ACHN (cell line): Measurements from ENCODE around the gene BBOF1.
"Not testable (repeated sequence)": the region's sequence is repeated elsewhere in the genome, so short reads cannot be mapped to it uniquely, and the experiment has no call there.

Experiments
- DNase-seq: peaks from one replicate; pipeline ENCODE4 v3.0.0-alpha.2; 2015
- in situ Hi-C: cut with HindIII; loops from 2 replicates; pipeline ENCODE4 v1.10.0; 2017; ENCODE audit warnings: low sequenced_read_pairs, low pct_ligation_motif_present, low pct_unique_long_range_greater_than_20kb

The BBOF1 gene, protein sequence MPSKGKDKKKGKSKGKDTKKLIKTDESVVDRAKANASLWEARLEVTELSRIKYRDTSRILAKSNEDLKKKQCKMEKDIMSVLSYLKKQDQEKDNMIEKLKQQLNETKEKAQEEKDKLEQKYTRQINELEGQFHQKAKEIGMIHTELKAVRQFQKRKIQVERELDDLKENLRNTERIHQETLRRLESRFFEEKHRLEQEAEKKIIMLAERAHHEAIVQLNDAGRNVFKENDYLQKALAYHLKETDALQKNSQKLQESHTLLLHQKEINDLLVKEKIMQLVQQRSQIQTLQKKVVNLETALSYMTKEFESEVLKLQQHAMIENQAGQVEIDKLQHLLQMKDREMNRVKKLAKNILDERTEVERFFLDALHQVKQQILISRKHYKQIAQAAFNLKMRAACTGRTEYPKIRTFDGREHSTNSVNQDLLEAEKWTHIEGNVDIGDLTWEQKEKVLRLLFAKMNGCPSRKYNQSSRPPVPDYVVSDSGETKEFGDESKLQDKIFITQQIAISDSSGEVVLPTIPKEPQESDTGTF

DNA sequence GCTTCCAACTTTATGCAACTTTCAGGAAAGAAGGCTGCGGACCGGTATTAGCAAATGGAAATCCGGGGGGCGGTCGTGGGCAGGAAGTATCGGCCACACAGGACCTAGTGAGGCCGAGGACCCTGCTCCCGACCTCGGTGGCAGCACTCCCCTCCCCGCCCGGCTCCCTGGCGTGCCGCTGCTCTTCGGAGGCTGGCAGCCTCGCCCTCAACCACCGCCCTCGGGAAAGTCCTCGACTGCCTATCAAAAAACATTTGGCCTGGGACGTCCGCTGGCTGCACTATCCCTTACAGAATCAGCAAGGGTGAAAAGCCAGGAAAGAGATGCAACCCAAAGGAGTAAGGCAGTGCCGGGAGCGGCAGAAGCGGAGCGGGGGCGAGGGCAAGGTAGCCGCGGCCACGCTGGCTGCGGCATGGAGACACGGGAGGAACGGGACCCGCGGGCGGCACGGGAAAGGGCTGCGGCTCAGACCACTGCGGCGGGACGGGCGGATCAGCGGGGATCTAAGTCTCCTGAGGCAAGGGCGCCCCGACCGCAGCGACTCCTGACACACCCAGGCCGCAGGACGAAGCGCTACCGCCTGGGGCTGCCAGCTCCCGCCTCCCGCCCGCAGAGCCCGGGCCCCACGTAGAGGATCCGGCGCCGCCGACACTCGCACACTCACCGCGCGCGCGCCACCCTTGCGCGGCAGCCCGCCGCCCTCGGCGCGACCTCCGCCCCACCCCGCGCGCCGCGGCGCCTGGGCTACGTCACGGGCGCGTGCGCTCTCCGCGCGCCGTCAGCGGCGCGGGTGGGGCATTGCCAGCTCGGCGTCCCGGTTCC, at the start of gene BBOF1, which contains the start of gene ENTPD5:
BBOF1 (plus strand) TSS at position 764 of the 822 bp plus-strand sequence. CDS start 130 bp downstream, outside the sequence.
ENTPD5 (minus strand) TSS at position 703 of the 822 bp plus-strand sequence. CDS start 31,186 bp downstream, outside the sequence.
- in situ Hi-C loops: no loop called here
- DNase-seq: peak; percentile 88

DNA sequence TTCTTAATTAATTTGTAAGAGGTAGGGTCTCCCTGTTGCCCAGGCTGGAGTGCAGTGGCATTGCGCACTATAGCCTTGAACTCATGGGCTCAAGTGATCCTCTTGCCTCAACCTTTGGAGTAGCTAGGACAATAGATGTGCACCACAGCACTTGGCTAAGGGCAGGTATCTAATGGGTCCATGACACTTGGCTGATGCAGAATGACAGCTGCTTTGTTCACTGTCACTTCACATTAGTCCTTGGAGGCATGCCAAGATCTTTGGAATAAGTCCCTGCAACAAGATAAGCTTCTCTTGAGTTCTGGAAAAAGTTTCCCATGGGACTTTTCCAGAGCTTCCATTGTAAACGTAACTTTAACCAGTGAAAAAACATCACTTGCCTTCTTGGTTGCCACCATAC, 45.7 kb upstream of the BBOF1 start:
- no peak for DNase-seq
- in situ Hi-C loops: no loop called here

DNA sequence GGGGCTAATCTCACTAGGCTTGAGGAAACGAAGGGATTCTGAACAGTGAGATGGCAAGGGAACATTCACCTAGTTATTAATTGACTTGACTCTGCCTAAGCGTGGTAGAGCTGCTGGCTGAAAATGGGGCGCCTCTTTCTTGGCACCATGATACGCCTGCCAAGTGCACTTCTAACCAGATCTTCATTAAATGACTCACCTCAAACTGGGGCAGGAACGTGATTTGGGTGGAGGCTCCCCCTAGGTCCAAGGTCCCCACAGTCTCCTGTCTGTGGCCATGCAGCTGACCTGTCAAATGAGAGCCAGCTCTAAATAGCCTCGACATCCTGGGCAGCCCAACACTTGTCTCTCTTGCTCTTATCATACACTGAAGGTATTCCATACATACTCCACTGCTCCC, 43.0 kb upstream of the BBOF1 start:
- DNase-seq: peak; percentile 5
- in situ Hi-C loops: no loop called here

DNA sequence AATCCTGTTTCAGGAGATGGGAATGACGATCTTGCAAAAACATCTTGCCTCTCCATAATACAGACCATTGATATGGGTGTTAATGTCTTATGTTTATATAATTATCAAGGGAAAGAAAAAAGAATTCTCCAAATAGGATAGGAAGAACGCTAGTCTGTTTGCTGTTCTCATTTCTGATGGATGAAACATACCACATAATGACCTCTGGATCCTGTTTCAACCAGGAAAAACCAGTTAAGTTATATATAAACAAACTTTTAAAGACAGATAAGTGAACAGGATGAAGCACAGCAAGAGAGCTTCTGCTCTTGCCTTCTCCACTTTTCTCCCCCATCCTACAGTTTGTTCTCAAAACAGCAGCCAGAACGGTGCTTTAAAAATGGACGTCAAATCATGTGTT, 41.3 kb upstream of the BBOF1 start:
- no peak for DNase-seq
- in situ Hi-C loops: no loop called here

DNA sequence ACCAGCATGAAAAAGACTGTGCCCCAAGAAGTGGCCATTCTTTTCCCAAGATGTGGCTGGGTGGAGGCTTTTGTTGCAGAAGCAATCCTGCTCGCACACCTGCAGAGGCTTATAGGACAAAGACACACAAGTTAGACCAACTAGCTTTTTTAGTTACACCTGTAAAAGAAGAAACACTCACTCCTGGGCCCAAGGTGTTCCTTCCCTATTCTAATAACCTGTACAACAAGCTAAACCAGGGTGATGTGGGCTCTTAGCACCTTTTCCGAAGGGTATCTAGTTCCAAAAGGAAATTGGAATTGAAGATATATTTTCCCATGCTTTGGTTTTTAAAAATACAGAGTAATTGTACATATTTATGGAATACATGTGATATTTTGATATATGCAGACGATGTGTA, 31.1 kb upstream of the BBOF1 start:
- in situ Hi-C loops: no loop called here
- no peak for DNase-seq

DNA sequence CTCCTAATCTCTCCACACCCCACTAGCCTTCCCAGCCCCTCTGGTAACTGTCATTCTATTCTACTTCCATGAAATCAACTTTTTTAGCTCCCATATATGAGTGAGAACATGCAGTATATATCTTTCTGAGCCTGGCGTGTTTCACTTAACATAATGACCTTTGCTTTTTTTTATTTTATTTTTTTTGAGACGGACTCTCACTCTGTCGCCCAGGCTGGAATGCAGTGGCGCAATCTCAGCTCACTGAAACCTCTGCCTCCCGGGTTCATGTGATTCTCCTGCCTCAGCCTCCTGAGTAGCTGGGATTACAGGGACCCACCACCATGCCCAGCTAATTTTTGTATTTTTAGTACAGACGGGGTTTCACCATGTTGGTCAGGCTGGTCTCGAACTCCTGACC, 30.5 kb upstream of the BBOF1 start:
- in situ Hi-C loops, DNase-seq: not testable (repeated sequence)

DNA sequence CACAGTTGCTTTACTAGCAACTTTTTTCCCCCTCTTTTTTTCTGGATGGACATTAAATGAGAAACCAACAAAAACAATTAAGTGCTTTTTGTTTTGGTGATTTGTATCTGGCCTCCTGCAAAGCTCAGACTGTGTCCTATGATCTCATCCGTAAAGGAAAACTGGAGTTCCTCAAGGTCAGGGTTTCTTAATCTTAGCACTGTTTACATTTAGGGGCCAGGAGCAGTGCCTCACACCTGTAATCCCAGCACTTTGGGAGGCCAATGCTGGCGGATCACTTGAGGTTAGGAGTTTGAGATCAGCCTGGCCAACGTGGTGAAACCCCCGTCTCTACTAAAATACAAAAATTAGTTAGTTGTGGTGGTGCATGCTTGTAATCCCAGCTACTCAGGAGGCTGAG, 28.1 kb upstream of the BBOF1 start:
- in situ Hi-C loops: no loop called here
- no peak for DNase-seq

DNA sequence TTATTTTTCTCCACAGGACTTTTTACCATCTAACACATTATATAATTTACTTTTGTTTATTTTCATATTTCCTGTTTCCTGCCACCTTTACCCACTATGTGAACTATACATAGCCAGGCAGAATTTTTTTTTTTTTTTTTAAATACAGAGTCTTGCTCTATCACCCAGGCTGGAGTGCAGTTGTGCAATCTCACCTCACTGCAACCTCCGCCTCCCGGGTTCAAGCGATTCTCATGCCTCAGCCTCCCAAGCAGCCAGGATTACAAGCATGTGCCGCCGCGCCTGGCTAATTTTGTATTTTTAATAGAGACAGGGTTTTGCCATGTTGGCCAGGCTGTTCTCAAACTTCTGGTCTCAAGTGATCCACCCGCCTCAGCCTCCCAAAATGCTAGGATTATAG, 24.2 kb upstream of the BBOF1 start:
- in situ Hi-C loops, DNase-seq: not testable (repeated sequence)

DNA sequence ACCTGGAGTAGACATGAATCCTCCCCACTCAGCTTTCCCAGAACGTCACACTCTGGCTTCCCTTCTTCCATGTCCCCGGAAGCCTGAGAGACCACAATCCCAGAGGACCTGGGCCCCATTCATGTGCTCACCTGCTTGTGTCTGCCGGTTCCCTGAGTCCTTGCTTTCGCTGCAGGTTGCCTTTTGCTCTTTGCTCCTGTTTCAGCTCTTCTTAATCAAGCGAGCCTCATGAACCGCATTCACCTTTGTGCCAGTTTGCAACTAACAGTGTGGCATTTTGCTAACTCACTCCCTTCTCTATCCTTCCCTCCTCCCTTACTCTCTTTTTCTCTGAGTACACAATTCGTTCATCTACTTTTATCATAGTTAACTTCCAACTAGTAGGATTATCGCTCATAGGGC, 23.2 kb upstream of the BBOF1 start:
- no peak for DNase-seq
- in situ Hi-C loops: no loop called here

DNA sequence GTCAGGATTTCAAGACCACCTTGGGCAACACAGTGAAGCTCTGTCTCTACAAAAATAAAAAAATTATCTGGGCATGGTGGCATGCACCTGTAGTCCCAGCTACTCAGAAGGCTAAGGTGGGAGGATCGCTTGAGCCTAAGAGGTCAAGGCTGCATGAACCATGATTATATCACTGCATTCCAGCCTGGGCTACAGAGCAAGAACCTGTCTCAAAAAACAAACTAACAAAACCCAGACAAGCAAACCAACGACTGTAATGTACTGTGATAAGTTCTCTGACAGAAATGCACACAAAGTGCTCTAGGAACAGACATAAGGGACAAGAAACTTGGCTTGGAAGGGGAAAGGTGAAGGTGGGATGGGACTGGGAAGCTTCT, 22.4 kb upstream of the BBOF1 start:
- in situ Hi-C loops: no loop called here
- DNase-seq: no peak

DNA sequence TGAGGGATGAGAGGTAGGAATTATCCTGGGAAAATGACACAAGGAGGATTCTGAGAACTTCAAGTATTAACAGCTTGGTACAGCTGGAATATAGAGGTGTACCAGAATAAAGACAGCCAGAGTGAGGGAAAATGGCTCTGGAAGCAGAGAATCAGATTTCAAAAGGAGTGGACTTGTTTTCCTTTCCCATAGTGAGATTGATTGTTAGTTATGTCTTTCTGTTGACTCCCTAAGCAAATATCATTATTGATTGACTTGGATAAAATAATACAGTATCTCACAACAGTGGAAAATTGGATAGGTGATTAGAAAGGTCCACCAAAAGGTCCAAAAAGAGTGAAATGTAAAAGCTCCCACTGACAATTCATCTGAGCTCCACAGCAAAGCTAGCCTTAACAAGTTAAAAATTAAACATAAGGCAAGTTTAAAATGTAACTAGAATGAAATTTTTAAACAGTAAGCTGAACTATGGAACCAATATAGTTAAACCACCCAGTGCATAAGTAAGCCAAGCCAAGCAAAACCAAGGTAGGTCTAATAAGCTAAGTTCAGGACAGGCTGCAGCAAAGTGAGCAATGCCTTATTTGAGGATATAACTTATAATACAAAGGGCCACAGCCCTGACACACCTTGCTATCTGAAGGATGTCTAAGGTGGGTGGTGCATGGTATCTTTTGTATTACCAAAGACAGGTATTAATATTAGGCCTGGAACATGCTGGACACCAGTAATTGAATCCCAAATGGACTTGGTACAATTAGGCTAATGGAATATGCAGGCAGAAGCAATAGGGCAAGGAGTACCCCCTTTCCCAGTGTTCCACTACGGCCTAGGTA, 21.8 kb upstream of the BBOF1 start:
- in situ Hi-C loops: no loop called here
- peak; percentile 40 for DNase-seq

DNA sequence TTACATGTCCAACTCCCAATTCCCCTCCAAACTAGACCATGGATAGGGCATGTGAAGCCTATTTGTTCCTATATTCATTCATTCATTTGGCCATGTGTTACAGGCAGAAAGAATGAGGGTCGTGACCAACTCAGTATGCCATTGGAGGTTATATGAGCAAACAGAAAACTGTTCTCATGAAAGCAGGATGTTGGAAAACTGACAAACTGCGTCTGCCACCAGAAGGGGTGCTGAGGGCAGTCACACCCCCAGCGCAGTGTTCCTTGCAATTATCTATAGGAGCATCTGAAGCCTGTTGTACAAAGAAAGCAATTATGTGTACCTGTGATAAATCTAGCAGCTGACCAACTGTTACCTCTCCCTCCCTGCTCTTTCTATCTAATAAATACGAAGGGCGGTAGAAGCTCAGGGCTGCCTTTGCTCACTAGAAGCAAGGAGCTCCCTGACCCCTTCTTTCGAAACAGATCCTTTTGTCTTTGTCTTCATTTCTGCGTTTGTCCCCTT, 21.2 kb upstream of the BBOF1 start:
- DNase-seq: no peak
- in situ Hi-C loops: no loop called here

DNA sequence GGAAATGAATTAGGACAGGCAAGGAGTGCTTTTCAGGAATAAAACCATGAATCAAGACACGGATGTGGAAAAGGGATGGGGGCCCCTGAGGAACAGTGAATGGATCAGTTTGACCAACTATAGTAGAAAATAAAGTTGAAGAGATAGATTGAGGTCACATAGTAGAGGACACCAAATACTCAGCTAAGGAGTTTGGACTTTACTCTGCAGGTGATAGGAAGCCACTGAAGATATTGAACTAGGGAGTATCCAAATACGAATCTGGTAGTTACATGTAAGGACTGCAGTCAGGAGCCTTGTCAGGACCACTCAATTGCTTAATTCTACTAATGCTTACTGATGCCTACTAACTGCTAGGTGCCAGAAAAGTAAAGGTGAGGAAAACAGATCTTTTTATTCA, 20.4 kb upstream of the BBOF1 start:
- in situ Hi-C loops: no loop called here

DNA sequence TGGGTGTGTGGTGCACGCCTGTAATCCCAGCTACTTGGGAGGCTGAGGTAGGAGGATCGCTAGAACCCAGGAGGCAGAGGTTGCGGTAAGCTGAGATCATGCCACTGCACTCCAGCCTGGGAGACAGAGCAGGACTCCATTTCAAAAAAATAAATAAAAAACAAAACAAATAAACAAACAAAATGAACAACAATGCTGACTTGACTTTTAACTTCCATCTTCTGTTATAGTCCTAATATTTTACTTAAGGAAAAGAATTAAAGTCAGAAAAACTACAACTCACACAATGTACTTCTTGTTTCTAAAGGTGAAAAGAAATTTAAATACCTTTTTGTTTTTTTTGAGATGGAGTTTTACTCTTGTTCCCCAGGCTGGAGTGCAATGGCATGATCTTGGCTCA, 13.5 kb upstream of the BBOF1 start:
- in situ Hi-C loops, DNase-seq: not testable (repeated sequence)

More for the DNA sequence above, 20.4 kb upstream of the BBOF1 start:
- no peak for DNase-seq

DNA sequence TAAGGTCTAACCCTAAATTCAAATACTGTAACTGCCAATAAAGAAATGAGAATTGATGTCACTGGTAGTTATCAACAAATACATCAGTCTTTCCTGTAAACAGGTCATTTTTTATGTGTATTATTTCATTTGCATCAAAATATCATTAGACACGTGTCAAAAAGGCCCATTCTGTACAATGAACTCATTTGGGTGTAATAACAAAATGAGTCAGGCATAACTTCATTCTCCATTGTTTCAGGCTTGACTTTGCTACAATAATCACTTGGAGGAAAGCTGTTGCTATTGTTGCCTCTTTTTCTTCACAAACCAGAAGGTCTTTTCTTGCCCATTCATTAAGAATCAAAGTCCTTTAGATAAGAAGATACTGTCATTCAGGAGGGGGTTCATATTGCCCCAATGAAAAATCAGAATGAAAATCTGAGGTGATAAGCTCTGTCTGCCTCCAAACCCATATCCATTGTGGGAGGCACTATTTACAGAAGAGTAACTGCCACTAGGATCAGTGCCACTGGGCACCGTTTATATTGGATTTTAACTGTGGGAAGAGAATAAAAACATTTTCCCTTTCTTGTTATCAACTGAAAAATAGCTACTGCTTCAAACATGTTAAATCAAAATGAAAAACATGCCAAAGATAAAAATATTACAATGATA, 10.2 kb upstream of the BBOF1 start:
- no peak for DNase-seq
- in situ Hi-C loops: no loop called here

DNA sequence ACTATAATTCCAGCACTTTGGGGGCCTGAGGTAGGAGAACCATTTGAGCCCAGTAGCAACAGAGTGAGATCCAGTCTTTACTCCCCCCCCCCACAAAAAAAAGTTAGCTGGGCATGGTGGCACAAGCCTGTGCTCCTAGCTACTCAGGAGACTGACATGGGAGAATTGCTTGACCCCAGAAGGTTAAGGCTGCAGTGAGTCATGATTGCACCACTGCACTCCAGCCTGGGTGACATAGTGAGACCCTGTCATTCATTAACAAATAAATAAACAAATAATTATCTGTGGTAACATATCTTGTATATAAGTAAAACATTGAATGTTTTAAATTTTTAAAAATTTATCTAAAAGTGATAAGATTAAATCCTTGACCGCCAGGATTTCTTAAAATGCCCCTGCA, 4.8 kb upstream of the BBOF1 start:
- in situ Hi-C loops: no loop called here

DNA sequence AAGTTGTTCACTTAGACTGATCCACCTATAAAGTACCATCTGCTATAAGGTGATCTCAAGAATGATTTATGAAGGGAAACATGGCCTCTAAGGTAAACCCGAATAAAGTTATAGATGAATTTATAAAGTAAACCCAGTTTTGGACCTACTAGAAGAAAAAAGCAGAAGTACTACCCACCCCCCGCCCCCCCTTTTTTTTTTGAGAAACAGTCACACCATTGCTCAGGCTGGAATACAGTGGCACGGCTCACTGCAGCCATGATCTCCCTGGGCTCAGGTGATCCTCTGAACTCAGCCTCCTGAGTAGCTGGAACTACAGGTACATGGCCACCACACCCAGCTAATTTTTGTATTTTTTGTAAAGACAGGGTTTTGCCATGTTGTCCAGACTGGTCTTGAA, 4.0 kb upstream of the BBOF1 start:
- in situ Hi-C loops: no loop called here
- no peak for DNase-seq

More for the DNA sequence above, 4.8 kb upstream of the BBOF1 start:
- peak; percentile 74 for DNase-seq

DNA sequence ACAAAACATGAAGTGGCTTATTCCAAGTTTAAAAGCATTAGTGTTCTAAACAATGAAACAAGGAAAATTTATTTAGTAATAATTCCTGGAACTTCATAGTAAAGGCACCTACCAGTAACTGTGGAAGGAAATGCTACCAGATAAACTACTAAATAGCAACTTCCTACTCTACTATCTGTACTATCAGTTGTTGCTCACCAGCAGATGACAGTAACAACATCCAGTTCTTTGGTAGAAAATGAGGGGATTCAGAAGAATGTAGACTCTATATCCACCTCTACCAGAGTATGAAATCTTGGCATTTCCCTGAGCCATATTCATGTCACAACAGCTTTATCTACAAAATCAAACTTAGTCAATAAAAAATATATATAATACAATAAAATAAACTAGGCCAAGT, 3.2 kb upstream of the BBOF1 start:
- in situ Hi-C loops: no loop called here
- no peak for DNase-seq
